ENCODE results near the gene FAM20A. TPM values are rescaled to one million over a fixed set of nuclear protein-coding genes. Genes with fewer than 3 reads are reported as not detected.

Gene FAM20A
- polyA plus RNA-seq, 3 donors = 0.91 to 1.6 TPM; not detected in 1

DNA sequence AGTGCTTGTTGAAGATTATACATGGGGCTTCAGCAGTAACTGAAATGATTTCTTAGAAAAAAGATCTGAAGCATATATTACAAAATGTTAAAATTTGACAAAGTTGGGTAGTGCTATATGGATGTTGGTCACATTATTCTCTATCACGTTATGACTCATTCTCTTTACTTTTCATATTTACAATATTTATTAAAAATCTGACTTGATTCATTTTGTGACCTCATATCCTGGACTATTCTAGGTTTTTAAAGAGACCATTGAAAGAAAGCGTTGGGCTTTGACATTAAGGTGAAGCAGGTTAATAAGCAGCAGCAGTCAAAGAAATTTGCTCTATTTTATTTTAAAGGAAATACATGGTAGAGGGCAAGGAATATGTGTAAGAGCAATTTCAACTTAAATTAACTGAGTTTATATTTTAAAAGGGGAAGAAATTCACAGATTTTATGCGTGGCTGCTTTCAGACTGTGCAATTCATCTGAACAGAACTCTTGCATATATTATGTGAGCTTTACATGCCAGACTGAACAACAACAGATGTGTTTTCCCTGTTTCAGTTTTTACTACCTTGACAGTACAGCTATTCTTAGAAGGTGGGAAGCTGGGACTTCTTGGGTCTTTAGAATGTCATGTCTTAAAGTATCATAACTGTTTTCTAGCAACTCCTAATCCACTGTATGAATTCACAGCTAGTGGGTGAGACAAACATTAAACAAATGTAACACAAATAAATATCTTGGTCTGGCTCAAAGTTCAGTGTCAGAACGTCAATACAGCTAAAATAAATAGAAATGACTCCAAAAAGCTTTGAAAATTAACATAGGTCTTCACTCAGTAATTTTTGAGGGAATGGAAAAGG lies 10.4 kb upstream of the FAM20A start:
- Histone ChIP-seq H3K27ac (ENCODE audit: low read depth in 1 of 2, low read length in 2 of 2) (no peak overlapping the region), H3K4me3 (replicated peaks in 1 of 3; ENCODE audit: low read depth in 2 of 3, low read length in 3 of 3) (no peak overlapping the region), H3K79me2 (ENCODE audit: insufficient read depth, low read length) (no peaks in the 10 kb centered on the region), H3K9me3 (replicated peaks in 1 of 2; ENCODE audit: control insufficient read depth in 1 of 2, insufficient read depth in 1 of 2, low read length in 2 of 2) (peaks cover 3 to 33% of the 10 kb centered on the region in 2 donors), H3K9ac (ENCODE audit: insufficient read depth, low read length, poor library complexity, severe bottlenecking) (no peak overlapping the region), H3K36me3 (replicated peaks in 1 of 2; ENCODE audit: control insufficient read depth in 1 of 2, insufficient read depth in 2 of 2, low read length in 2 of 2) (no peaks in the 10 kb centered on the region), H2AFZ (ENCODE audit: insufficient read depth, low read depth, low read length, poor library complexity, severe bottlenecking) (no peak overlapping the region), H4K20me1 (ENCODE audit: insufficient read depth, low read length) (no peaks in the 10 kb centered on the region), H3K27me3 (ENCODE audit: control insufficient read depth in 2 of 2, insufficient read depth in 2 of 2, low read length in 2 of 2) (peaks cover 0 to 2% of the 10 kb centered on the region in 2 donors), H3K4me1 (ENCODE audit: control insufficient read depth in 1 of 2, insufficient read depth in 2 of 2, low read length in 2 of 2) (no peaks in the 10 kb centered on the region), H3K4me2 (replicated peaks; ENCODE audit: extremely low read depth, low read length, poor library complexity, severe bottlenecking) (no peak overlapping the region)
- H3K4me3 Mint-ChIP-seq = no peak overlapping the region
- no peak for DNase-seq
- intact Hi-C loops (cut with micrococcal nuclease) = loop anchor here (5.0 to 10.0 kb wide), 3 partner anchors 39 to 69 kb away; no protein-coding TSS in a partner anchor
- peaks cover 9% of the 10 kb centered on the region for H3K4me1 Mint-ChIP-seq
- H3K27ac Mint-ChIP-seq = no peak overlapping the region
- H3K9me3 Mint-ChIP-seq = peaks cover 6 to 33% (median 31%) of the 10 kb centered on the region in 7 donors
- WGBS (ENCODE audit: insufficient coverage) = no CpG with 5 or more reads among the region's 4 CpGs
- peaks cover 2 to 7% of the 10 kb centered on the region in 2 donors for H3K36me3 Mint-ChIP-seq
- H3K27me3 Mint-ChIP-seq (ENCODE audit: low read depth in 3 of 3) = peaks cover 0 to 3% (median 2%) of the 10 kb centered on the region in 3 donors
- TF ChIP-seq, protein P1, sequence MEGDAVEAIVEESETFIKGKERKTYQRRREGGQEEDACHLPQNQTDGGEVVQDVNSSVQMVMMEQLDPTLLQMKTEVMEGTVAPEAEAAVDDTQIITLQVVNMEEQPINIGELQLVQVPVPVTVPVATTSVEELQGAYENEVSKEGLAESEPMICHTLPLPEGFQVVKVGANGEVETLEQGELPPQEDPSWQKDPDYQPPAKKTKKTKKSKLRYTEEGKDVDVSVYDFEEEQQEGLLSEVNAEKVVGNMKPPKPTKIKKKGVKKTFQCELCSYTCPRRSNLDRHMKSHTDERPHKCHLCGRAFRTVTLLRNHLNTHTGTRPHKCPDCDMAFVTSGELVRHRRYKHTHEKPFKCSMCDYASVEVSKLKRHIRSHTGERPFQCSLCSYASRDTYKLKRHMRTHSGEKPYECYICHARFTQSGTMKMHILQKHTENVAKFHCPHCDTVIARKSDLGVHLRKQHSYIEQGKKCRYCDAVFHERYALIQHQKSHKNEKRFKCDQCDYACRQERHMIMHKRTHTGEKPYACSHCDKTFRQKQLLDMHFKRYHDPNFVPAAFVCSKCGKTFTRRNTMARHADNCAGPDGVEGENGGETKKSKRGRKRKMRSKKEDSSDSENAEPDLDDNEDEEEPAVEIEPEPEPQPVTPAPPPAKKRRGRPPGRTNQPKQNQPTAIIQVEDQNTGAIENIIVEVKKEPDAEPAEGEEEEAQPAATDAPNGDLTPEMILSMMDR (IDR thresholded peaks at IDR 0.05) = no peak

DNA sequence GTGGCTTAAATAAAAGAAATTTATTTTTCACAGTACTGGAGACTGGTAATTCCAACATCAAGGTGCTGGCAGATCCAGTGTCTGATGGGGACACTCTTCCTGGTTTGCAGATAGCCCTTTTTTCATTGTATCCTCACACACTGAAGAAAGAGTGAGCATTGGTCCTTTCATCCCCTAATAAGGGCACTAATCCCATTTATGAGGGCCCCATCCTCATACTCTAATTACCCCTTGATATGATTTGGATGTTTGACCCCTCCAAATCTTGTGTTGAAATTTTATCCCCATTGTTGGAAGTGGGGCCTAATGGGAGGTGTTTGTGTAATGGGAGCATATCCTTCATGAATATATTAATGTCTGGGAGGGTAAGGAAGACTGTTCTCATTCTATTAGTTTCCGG lies 9.4 kb upstream of the FAM20A start:
- H3K4me2 ChIP-seq (replicated peaks; ENCODE audit: extremely low read depth, low read length, poor library complexity, severe bottlenecking) = no peak overlapping the region
- TF ChIP-seq, protein P1 (IDR thresholded peaks at IDR 0.05) = no peak
- no CpG with 5 or more reads among the region's 1 CpG for WGBS (ENCODE audit: insufficient coverage)
- no peak for DNase-seq
- peaks cover 6 to 33% (median 31%) of the 10 kb centered on the region in 7 donors for H3K9me3 Mint-ChIP-seq
- no peaks in the 10 kb centered on the region for H3K4me1 ChIP-seq (ENCODE audit: control insufficient read depth in 1 of 2, insufficient read depth in 2 of 2, low read length in 2 of 2)
- no peak overlapping the region for H3K9ac ChIP-seq (ENCODE audit: insufficient read depth, low read length, poor library complexity, severe bottlenecking)
- H3K4me3 ChIP-seq (replicated peaks in 1 of 3; ENCODE audit: low read depth in 2 of 3, low read length in 3 of 3) = no peak overlapping the region
- H3K27me3 ChIP-seq (ENCODE audit: control insufficient read depth in 2 of 2, insufficient read depth in 2 of 2, low read length in 2 of 2) = peaks cover 0 to 2% of the 10 kb centered on the region in 2 donors
- H3K9me3 ChIP-seq (replicated peaks in 1 of 2; ENCODE audit: control insufficient read depth in 1 of 2, insufficient read depth in 1 of 2, low read length in 2 of 2) = peaks cover 3 to 33% of the 10 kb centered on the region in 2 donors
- H3K4me3 Mint-ChIP-seq = no peak overlapping the region
- H4K20me1 ChIP-seq (ENCODE audit: insufficient read depth, low read length) = no peaks in the 10 kb centered on the region
- peaks cover 2 to 3% (median 2%) of the 10 kb centered on the region in 3 donors for H3K27me3 Mint-ChIP-seq (ENCODE audit: low read depth in 3 of 3)
- no peaks in the 10 kb centered on the region for H3K79me2 ChIP-seq (ENCODE audit: insufficient read depth, low read length)
- intact Hi-C loops (cut with micrococcal nuclease) = loop anchor here (5.0 to 10.0 kb wide), 3 partner anchors 38 to 68 kb away; no protein-coding TSS in a partner anchor
- peaks cover 19% of the 10 kb centered on the region for H3K4me1 Mint-ChIP-seq
- peaks cover 3 to 7% of the 10 kb centered on the region in 2 donors for H3K36me3 Mint-ChIP-seq
- H3K27ac Mint-ChIP-seq = no peak overlapping the region
- H3K36me3 ChIP-seq (replicated peaks in 1 of 2; ENCODE audit: control insufficient read depth in 1 of 2, insufficient read depth in 2 of 2, low read length in 2 of 2) = no peaks in the 10 kb centered on the region
- H2AFZ ChIP-seq (ENCODE audit: insufficient read depth, low read depth, low read length, poor library complexity, severe bottlenecking) = no peak overlapping the region
- no peak overlapping the region for H3K27ac ChIP-seq (ENCODE audit: low read depth in 1 of 2, low read length in 2 of 2)

Measured in CD14-positive monocyte (primary cell).